B cell (primary cell): ENCODE results near the gene JKAMP.

ENCODE experiments used
- EZH2 ChIP-seq: IDR thresholded peaks from 2 replicates; pipeline ENCODE4 v1.6.1; 2012; ENCODE audit warnings: borderline replicate concordance, low read depth, mild to moderate bottlenecking, moderate library complexity, low read length; ENCODE audit not compliant: insufficient read depth, poor library complexity, severe bottlenecking
- TF ChIP-seq, protein P1 (sequence below): fragments of 200-600 bp; IDR thresholded peaks from one replicate; pipeline ENCODE4 v1.8.0; 2022; ENCODE audit warnings: antibody characterized with exemption, mild to moderate bottlenecking

DNA sequence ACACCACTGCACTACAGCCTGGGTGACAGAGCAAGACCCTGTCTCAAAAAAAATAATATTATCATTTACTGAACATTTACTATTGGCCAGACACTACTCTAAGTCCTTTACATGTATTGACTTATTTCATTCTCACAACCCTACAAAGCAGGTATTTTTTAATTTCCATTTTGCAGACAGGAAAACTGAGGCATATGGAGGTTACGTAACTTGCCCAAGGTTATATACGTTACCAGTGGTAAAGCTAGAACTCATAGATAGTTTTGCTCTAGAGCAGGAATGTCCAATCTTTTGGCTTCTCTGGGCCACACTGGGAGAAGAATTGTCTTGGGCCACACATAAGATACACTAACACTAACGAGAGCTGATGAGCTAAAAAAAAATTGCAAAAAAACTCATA is 5.8 kb upstream of the JKAMP start:
- TF ChIP-seq, protein P1, sequence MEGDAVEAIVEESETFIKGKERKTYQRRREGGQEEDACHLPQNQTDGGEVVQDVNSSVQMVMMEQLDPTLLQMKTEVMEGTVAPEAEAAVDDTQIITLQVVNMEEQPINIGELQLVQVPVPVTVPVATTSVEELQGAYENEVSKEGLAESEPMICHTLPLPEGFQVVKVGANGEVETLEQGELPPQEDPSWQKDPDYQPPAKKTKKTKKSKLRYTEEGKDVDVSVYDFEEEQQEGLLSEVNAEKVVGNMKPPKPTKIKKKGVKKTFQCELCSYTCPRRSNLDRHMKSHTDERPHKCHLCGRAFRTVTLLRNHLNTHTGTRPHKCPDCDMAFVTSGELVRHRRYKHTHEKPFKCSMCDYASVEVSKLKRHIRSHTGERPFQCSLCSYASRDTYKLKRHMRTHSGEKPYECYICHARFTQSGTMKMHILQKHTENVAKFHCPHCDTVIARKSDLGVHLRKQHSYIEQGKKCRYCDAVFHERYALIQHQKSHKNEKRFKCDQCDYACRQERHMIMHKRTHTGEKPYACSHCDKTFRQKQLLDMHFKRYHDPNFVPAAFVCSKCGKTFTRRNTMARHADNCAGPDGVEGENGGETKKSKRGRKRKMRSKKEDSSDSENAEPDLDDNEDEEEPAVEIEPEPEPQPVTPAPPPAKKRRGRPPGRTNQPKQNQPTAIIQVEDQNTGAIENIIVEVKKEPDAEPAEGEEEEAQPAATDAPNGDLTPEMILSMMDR = no peak
- TF ChIP-seq EZH2 = no peak
